Inferior parietal cortex (tissue), 1 donor: ENCODE results near the gene MAPT.
A peak's percentile ranks its signal among the peaks of the same experiment; 100 is the strongest.

ENCODE experiments used
- DNase-seq: peaks from one replicate; pipeline ENCODE4 v3.0.0-alpha.2; 2016; ENCODE audit errors: extremely low spot score

The MAPT gene

DNA sequence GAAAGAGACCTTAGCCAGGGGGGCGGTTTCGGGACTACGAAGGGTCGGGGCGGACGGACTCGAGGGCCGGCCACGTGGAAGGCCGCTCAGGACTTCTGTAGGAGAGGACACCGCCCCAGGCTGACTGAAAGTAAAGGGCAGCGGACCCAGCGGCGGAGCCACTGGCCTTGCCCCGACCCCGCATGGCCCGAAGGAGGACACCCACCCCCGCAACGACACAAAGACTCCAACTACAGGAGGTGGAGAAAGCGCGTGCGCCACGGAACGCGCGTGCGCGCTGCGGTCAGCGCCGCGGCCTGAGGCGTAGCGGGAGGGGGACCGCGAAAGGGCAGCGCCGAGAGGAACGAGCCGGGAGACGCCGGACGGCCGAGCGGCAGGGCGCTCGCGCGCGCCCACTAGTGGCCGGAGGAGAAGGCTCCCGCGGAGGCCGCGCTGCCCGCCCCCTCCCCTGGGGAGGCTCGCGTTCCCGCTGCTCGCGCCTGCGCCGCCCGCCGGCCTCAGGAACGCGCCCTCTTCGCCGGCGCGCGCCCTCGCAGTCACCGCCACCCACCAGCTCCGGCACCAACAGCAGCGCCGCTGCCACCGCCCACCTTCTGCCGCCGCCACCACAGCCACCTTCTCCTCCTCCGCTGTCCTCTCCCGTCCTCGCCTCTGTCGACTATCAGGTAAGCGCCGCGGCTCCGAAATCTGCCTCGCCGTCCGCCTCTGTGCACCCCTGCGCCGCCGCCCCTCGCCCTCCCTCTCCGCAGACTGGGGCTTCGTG, at the start of gene MAPT:
Gene MAPT, plus strand, starts transcription at position 533 of the 763 bp plus-strand sequence. CDS start 67,784 bp downstream, outside the sequence.
- peak; percentile 95 for DNase-seq

DNA sequence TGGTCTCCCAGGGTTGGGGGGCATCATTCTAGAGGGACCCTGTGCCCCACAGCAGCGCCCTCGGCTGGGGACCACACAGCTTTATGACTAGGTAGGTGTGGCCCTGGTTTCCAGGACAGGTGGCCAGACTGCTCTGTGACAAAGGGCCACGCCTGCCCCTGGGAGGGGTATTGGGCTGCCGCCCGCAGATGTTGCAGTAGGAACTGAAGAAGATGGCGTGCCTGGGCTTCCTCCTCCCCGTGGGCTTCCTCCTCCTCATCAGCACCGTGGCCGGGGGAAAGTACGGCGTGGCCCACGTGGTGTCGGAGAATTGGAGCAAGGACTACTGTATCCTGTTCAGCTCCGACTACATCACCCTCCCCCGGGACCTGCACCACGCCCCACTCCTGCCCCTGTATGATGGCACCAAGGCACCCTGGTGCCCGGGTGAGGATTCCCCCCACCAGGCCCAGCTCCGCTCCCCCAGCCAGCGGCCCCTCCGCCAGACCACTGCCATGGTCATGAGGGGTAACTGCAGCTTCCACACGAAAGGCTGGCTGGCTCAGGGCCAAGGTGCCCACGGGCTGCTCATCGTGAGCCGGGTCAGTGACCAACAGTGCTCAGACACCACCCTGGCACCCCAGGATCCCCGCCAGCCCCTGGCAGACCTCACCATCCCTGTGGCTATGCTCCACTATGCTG, 49.5 kb upstream of the MAPT start, which contains the start of gene SPPL2C:
Gene SPPL2C, plus strand, starts transcription at position 187 of the 681 bp plus-strand sequence. Its CDS starts 26 bp downstream, at position 213.
- no peak for DNase-seq

DNA sequence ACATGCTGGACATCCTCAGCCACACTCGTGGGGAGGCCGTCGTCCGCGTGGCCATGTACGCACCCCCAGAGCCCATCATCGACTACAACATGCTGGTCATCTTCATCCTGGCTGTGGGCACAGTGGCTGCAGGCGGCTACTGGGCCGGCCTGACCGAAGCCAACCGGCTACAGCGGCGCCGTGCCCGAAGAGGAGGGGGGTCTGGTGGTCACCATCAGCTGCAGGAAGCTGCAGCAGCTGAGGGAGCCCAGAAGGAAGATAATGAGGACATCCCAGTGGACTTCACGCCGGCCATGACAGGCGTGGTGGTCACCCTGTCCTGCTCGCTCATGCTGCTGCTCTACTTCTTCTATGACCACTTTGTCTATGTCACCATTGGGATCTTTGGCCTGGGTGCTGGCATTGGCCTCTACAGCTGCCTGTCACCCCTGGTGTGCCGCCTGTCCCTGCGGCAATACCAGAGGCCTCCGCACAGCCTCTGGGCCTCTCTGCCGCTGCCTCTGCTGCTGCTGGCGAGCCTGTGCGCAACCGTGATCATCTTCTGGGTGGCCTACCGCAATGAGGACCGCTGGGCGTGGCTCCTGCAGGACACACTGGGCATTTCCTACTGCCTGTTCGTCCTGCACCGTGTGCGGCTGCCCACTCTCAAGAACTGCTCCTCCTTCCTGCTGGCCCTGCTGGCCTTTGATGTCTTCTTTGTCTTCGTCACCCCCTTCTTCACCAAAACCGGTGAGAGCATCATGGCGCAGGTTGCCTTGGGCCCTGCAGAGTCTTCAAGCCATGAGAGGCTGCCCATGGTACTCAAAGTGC, 48.8 kb upstream of the MAPT start:
- no peak for DNase-seq

DNA sequence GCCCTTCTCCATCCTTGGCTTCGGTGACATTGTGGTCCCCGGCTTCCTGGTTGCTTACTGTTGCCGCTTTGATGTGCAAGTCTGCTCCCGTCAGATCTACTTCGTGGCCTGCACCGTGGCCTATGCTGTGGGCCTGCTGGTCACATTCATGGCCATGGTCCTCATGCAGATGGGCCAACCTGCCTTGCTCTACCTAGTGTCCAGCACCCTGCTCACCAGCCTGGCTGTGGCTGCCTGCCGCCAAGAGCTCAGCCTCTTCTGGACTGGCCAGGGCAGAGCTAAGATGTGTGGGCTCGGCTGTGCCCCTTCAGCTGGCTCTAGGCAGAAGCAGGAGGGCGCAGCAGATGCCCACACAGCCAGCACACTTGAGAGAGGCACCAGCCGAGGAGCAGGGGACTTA, 48.1 kb upstream of the MAPT start:
- no peak for DNase-seq

DNA sequence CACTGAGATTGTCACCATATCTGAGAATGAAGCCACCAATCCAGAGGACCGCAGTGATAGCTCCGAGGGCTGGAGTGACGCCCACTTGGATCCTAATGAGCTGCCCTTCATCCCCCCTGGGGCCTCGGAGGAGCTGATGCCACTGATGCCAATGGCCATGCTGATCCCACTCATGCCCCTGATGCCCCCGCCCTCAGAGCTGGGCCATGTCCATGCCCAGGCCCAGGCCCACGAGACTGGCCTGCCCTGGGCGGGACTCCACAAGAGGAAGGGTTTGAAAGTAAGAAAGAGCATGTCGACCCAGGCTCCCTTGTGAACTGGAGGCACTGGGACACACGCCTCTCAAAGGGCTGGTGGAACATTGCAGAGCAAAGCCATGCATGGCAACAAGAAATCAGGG, 47.7 kb upstream of the MAPT start:
- DNase-seq = no peak

DNA sequence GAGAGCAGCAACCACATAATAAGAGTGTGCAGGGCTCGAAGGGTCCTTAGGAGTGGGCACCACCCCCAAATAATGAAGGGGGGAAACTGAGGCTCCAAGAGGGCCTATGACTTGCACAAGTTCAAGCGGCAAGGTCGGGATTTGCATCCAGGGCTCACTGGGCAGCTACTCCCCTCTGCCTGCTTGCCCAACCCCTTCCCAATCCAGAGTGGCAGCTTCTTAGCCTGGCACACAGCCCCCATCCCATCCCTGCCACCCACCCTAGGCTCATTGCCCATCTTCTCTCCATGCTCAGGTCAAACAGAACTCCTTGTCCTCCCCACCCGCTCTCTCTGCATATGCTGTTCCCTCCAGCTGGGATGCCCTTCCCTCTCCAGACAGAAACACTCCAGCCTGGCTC, 47.3 kb upstream of the MAPT start:
- DNase-seq = no peak

DNA sequence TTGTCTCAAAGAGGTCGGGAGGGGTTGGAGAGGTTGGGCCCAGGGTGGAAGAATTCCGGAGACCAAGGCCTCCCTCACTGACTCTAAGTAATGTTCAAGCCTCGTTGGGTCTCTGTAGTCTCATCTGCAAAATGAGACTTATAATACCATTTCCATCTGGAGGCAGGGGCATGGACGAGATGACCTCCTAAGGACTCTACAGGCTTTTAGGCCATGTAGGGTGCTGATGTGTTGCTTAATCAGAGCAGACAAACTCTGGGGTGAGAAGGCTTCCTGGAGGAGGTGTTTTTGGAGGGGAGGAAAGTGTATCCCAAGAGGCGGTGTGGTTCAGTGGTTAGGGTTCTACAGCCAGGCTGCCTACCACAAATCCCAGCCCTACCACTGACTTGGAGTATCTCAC, 46.6 kb upstream of the MAPT start:
- DNase-seq = no peak

DNA sequence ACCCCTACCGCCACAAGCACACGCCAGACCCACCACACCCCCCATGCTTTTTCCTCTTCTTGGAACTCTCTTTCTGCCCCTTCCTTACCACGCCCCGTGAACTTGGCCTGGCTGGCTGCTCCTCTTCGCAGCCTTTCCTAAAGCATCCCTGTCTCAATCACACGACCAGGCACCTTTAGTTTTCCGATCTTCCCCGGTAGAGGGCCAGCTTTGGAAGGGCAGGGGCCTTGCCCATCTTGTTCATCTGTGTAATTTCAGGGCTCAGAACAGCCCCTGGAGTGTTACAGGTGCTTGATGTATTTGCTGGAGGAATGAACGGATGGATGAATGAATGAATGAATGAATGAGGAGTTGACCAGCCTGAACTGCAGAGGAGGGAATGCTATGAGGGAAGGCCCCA, 45.9 kb upstream of the MAPT start:
- no peak for DNase-seq

DNA sequence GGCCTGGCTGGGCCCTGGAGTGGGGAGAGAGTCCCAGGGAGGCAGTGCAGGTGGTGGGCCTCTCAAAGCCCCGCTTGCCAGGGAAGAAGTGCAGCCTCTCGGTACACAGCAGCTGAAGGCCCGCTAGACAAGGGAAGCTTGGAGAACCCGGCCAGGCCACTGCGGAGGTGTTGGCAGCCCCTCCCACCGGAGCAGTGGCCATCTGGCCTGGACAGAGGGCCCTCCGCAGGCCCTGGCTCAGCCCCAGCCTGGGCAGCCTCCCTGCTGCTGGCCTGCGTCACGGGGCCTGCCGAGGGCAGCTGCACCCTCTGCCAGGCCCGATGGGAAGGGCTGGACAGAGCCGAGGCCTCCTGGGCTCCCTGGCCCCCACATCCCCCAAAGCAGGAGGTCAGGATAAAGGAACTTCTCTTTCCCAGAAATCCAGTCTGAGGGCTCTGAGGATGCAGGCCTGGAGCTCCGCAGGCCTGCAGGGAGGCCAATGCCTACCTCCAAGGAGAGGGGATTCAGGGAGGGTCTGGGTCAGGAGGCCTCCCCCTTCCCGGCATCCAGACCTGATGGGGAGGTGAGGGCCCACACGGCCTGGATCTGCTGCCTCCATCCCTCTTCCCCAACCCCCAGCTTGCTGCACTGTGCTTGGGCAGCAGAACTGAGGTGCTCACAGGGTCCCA, 45.4 kb upstream of the MAPT start:
- peak; percentile 50 for DNase-seq

DNA sequence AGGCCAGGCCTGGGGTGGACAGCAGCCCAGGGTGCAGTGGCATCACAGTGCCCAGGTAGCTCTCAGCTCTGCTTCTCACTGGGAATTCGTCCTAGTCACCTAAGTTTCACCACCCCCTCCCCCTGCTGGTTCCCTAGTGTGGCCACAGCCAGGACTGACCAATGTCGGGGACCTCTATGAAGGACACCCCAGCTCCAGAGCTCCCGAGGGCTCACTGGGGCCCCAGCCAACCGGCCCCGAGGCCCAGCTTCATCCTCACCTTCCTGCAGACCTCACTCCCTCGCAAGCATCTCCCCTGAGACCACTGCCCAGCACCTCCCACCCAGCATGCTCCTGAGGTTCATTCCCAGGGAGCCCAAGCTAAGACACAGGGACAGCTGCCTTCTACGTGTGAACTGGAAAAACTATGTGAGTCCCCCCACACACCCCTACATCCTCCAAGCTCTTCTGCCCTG, 44.8 kb upstream of the MAPT start:
- DNase-seq = no peak

DNA sequence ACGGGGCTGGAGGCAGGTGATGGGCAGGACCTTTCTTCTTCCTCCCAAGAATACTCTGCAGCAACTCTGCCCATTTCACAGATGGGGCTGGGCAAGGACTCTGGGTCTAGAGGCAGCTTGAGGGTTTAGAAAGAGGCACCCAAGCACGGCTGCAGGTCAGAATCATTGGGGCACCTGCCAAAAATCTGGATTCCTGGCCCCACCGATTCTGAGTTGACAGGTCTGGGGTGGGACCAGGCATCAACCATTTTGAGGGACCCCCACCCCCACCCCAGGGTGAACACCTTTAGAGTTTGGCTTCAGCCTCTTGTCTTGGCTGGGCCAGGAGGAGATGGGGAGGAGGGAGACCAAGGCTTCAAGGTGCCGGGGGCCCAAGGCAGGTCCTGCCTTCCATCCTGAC, 44.3 kb upstream of the MAPT start:
- DNase-seq = no peak

DNA sequence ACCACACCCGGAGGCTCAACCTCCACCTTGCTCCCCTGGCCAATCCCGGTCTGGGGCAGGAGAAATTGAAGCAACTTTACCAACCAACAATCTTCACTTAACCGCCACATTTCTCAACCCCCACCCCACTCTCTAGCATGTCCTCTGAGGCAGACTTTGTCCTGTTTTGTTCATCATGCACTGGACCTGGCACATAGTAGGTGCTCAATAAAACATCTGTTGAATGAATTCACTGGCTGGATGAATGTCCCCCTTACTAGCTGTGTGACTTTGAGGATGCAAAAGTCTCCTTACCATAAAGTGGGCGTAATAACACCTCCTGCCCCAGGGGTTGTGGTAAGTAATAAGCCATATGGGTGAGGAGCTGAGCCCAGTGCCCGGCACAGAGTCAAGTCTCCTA, 43.9 kb upstream of the MAPT start:
- no peak for DNase-seq

DNA sequence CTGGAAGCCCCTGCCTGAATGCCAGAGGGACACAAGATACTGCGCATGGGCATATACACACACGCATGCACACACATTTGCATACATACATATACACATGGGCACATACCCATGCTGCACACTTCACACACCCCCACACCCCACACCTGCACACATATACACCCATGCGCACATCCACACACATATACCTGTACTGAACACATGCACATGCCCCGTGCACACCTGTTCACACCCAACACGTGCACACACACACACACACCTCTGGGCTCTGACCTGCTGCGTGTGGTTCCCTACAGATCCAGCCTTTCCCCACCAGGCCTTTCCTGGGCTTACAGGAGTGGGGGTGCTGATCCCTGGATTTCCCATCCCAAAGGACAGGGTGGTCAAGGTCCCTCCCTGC, 43.3 kb upstream of the MAPT start:
- no peak for DNase-seq

DNA sequence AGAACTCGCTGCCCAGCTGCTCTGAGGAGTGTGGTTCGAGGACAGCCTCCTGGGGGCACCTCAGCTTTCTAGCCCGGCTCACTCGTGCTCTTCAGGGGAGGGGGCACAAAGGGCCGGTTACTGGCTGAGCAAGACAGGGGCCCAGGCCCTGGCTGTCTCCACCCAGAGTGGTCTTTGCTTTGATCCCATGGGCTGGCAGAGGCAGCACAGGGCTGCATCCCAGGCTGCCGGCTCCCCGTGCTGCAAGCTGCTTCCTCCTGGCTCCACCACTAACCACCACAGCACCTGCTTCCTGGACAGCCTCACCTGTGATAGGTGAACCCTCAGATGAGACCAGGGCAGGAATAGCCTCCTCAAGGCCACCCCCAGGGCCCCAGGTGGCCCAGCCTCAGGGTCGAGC, 42.9 kb upstream of the MAPT start:
- DNase-seq = no peak

DNA sequence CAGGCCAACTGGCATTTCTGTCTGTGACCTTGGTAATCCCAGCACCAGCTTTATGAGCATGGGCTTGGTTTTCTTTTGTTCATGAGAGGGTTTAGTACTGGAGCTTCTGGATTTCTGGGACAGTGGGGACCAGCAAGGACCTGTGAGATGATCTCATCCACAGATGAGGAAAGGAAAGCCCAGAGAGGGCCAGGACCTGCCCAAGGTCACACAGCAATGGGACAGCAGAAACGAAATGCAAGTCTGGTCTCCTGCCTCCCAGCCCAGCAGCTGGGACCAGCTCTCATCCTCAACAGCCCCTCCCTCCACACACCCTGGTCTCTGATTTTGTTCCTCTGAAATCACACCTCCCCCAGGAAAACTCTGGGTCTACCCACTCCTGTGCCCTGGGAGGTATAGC, 42.5 kb upstream of the MAPT start:
- DNase-seq = no peak

DNA sequence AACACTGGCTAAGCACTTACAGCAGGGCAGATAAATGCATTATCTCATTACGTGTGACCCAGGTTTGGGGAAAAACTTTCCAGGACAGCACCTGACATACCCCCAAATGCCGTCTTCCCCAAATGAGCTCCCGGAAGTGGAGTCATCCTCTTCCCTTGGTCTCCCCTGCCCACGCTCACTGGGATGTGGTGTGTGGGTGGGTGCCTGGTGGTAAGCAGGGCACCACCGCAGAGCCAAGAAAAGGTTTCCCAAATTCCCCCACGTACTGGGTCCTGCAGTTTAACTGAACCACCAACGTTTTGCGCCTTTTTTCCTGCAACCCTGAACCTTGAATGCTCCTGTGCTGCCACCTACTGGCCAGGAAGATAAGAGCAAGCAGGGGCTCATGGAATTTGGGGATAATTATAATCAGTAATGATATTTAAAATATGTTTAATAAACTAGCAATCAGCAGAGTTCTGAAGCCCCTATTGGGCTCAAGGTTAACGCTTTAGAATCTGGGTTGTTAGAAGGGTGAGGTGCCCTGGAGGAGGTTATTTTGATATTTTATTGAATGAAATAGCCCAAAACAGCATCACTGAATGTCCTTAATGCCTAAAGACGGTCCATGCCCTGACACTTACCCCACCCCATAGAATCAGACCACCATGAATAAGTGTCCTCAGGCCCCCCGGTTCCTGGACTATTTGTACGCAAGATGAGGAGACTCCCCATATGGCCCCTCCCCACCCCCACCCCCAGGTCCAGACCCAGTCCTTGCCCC, 41.6 kb upstream of the MAPT start:
- DNase-seq = peak; percentile 89

DNA sequence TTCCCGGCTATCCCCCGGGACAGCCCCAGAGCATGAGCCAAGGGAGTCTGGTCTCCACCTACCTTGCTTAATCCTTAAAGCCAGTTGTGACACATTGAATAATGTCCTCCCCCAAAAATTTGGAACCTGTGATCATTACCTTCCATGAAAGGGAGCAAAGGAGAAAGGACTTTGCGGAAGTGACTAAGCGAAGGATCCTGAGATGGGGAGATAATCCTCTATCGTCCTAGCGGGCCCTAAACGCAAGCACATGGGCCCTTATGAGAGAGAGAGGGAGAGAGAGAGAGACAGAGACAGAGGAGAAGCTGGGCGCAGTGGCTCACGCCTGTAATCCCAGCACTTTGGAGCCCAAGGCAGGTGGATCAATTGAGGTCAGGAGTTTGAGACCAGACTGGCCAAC, 40.1 kb upstream of the MAPT start:
- DNase-seq = no peak

DNA sequence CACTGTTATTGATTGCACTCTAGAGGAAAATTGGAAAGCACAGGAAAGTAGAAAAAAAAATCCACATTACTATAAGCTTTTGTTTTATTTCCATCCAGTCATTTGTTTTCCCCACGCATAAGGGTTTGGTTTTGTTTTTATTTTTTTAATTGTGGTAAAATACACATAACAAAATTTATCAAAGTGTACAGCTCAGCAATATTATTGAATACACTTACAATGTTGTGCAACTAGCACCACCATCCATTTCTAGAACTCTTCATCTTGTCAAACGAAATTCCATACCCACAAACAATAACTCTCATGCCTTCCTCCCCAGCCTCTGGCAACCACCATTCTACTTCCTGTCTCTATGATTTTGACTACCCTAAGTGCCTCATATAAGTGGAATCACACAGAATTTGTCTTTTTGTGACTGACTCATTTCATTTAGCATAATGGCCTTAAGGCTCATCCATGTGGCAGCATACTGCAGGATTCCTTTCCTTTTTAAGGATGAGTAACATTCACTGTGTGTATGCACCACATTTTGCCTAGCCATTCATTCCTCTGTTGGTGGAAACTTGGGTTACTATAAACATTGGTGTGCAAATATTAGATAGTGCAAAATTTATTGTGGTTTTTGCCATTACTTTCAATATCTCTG, 38.5 kb upstream of the MAPT start:
- DNase-seq = no peak

DNA sequence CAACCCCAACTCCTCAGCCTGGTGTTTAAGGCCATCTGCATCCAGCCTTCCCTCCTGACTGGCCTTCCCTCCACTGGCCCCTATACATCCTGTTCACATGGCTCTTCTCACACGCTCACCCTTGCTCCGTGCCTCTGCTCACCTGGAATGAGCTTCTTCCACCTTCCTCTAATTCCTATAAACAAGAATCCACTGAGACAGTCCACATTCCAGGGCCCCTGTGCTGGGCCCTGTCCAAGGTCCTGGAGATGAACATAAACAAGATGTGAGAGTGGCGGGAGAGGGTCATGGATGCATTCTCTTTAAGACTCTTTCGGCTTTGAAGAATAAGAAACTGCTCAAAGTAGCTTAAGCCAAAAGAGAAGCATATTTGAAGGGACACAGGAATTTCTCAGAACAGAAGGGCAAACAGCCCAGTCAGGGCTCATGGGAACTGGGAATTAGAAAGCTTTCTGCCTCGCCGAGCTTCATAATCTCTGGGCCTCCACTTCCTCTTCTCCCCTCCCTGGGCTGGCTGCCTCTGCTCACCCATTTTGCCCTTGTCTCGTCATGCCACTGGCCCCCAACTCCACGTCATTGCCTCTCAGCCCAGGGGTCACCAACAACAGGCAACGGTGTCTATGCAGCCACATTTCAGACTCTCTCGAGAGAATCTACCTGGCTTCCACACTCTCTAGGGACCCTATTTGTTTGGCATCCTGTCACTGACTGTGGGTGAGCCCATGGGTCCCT, 36.2 kb upstream of the MAPT start:
- no peak for DNase-seq

DNA sequence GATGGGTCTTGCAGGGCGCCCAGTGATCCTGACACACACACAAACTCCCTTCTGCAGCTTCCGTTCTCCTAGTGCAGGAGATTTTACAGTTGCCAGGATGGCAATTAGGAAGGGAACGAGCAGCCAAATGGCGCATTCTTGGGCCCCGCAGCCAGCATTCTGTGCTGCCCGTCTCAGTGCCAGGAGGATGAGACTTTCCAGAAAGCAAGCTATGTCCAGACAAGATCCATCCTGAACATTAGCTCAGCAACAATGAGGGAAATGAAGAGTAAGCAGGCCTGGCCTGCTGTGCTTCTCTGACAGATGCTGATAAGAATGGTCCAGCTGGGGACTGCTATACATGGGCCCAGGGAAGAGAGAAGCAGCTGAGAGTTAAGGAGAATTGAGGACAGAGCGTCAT, 33.2 kb upstream of the MAPT start:
- no peak for DNase-seq
